NOMO-1 treated with DMSO at 0.1 percent for 48 hours (cell line): ENCODE data around the gene NSMCE4A.
A peak's percentile ranks its signal among the peaks of the same experiment; 100 is the strongest.
"Not testable (repeated sequence)": the region's sequence is repeated elsewhere in the genome, so short reads cannot be mapped to it uniquely, and the experiment has no call there.

Source experiments
- DNase-seq: peaks from one replicate; lab custom pipeline; 2025; ENCODE audit not compliant: unreplicated experiment; lab: John Stamatoyannopoulos, UW

Gene NSMCE4A

DNA sequence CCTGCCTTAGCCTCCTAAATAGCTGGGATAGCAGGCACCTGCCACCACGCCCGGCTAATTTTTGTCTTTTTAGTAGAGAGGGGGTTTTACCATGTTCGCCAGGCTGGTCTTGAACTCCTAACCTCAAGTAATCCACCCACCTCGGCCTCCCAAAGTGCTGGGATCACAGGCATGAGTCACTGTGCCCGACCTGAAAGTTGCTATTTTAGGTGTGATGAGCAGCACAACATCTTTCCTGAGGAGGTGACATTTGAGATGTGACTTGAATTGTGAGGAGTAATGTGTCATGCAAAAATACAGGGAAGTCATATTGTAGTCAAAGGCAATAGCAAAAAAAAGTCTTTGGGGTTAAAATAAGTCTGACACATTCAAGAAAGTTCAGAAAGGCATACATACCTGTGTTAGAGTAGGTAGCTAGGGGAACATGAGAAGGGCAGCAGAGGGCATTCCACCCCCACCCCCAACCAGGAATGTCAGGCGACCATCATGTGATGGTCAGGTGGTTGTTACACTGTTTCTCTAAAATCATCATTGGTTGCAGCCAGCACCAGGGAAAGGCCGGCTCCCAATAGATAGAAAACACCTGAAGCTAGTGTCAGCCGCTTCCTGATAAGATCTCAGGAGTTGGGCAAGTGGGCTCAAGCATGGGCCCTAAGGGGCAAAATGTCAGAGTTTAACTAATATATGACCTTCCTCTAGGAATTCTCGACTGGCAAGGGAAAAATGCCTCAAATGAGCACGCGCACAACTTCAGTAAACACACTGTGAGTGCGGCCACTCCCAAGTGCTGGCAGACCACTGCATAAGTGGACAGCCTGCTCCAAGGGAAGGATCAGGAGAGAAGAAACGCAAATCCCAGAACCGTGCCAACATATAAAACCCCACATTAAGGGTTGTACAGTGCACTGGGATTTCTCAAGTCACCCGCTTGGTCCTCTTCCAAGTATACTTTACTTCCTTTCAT, 13.6 kb upstream of the NSMCE4A start, which contains the start of gene TACC2:
TACC2 (plus strand) TSS at position 803 of the 964 bp plus-strand sequence. CDS start 32,819 bp downstream, outside the sequence.
- no peak for DNase-seq

- no peak for DNase-seq
Observed at GRCh38 chr10:121984463-121984862, 9.4 kb upstream of the NSMCE4A start.

GRCh38 chr10:121983852-121984251, 8.8 kb upstream of the NSMCE4A start:
- no peak for DNase-seq

DNA sequence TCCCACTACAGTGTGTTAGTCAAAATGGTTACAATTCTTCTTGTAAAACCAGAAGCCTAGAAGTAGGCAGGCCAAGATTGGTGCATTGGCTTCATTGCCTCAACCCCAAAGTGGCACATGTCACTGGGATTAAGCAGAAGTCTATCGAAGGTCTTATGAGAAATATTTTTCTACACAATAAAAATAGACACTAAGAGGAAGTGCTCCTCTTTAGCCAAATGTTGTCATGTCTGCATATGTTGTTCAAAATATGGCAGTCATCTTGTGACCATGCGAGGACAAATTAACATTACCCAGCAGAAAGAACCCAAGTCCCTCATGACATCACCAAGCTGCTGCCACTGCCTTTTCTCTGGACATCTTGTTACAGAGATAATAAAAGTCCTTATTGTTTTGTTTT, 6.3 kb upstream of the NSMCE4A start:
- peak; percentile 10 for DNase-seq

GRCh38 chr10:121978511-121978910, 3.5 kb upstream of the NSMCE4A start:
- DNase-seq: no peak

GRCh38 chr10:121976607-121977006, 1.6 kb upstream of the NSMCE4A start:
- DNase-seq: no peak

DNA sequence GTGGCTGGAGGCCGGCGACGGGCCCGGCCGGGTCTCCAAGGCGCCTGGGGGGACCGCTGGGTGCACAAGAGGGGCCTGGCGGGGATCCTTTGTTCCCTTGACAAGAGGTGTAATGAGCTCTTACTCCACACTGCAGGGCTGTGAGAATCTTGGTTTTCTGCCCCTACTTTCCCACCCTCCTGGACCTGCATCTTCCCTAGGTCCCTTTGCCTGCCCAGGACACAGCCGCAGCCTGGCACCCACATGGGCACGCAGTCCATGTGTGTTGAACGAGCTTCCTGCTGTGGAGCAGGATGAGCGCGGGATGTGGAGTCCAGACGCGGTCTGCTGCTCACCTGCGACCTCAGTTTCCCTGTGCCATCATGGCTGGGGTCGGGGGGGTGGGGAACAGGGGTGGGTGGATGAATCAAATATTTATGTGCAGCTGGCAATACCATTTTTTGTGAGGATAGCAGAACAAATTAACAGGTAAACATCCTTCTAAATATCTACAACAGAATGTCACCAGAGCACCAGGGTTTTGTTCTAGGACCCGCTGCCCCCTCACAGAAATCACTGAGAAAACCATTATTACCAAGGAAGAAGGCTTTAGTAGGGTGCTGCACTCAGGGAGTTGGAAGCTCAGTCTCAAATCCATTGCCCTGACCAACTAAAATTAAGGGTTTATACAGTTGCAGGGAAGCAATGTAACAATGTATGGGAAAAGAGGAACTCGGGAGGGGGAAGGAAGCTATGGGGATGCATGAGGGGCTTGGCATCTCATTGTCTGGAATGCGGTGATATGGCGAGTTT, 474 bp upstream of the NSMCE4A start:
- no peak for DNase-seq

DNA sequence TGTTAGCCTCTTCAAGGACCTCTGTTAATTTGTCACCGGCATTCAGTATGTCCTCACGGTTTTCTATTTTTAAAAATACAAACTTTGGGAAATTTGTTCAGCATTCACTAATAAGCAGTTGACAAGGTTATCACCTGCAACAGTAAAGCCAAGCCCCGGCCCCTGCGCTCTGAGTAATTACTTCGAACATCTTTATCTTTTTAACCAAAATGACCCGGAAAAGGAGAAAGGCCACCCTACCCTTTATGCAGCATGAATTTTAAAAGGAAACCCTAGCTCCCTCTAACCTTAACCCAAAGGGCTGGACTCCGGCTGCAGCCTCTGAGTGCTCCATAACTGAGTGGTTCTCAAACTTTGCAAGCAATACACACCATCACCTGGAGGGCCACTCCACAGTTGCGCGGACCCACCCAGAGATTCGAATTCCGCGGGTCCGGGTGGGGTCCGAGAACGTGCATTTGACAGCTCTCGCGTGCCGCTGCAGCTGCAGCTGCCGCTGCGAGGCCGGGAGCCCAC, 940 bp downstream of the NSMCE4A start:
- no peak for DNase-seq

- not testable (repeated sequence) for DNase-seq
Observed at GRCh38 chr10:121969086-121969485, 5.9 kb downstream of the NSMCE4A start.

- no peak for DNase-seq
Observed at GRCh38 chr10:121965996-121966395, 9.0 kb downstream of the NSMCE4A start.

DNA sequence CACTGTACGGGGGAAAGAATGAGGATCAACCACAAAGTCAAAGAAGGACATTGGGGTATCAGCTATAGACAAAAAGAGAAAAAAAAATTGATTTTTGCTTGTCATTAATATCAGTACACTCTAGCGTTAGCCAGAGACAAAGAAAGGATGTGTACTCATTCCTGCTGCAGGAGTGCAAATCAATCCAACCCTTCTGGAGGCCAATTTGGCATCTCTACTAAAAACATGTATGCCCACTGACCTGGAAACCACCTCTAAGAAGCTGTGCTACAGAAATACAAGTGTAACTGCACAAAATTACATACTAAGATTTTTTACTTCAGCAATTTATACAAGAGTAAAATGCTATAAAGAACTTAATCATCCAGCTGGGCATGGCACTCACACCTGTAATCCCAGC, 13.6 kb downstream of the NSMCE4A start:
- no peak for DNase-seq

DNA sequence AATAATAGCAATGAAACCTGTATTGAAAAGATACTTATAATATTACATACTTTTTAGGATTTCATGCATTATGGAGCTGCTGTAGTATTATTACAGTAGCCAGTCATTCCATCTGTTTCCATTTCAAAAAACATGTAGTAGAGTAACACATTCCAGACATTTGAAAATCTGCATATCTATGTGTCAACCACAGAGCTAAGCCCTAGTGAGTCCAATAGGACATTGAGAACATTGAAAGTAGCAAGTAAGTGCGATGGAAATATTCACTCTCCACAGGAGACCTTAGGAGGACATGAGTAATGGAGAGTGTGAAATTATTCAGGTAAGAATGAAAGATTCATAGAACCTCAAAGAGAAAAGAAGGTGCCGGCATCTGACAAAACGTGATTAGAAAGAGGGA, 15.3 kb downstream of the NSMCE4A start:
- no peak for DNase-seq

- no peak for DNase-seq
Observed at GRCh38 chr10:121956111-121957061, 18.6 kb downstream of the NSMCE4A start.

DNA sequence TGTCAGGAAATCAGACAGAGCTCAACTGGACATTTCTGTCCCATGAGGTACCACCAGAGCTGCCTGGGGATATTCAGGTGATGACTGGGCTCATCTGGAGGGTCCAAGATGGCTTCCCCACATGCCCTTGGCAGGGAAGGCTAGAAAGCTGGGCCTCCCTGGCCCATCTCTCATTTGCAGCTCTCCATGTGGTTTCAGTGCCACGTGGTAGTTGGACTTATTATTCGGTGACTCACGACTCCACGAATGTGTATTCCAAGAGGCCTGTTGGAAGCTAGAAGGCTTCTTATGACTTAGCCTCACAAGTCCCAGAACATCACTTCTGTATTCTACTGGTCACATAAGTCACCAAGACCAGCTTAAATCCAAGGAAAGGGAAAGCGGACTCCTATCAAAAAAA, 22.8 kb downstream of the NSMCE4A start:
- DNase-seq: no peak

DNA sequence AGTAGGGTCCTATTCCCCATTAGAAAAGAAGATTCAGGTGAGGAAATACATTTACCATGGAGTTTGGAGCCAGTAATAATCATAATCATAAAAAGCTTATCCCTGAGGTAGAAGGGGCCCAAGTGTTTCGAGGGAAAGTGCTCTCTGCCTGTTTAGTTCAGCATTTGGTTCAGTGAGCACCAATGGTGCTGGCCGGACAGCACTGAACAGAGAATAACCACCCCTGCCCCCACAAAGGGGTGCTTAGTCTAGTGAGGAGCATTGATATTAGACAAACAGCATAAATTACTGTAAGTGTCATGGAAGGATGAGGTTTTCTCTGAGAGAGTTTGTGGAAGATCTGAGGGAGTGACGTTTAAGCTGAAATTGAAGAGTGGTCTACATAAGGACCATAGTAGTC, 25.6 kb downstream of the NSMCE4A start:
- DNase-seq: no peak

- no peak for DNase-seq
Observed at GRCh38 chr10:121949049-121949448, 26.0 kb downstream of the NSMCE4A start.

GRCh38 chr10:121947343-121948330, 27.4 kb downstream of the NSMCE4A start:
- no peak for DNase-seq

DNA sequence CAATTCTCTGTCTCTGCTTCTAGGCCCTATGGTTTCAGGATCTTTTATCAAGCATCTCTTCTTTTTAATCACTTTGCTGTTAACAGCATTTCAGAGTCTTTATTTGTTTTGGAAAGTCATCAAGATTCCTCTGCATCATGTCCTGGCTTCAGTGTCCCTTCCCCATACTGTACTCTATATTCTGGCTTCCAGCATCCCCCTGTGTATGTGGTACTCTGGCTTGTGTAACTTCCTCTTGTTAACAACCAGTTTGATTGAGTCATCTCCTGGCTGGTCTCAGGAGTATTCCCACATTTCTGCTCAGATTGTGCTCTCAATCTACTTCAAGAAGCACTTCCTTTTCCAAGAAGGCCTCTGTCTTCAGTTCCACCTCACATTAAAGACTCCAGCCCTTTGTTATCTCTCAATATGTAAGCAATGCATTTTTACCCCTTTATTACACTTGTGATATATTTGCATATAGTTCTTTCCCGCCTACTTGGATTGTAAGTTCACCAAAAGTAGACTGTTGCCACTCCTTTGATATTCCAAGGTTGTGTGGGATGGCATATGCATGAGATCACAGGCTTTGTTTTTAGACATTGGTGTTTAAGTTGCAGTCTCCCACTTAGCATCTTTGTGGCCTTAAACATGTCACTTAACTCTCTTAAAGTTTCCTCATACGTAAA, 32.1 kb downstream of the NSMCE4A start:
- peak; percentile 75 for DNase-seq

DNA sequence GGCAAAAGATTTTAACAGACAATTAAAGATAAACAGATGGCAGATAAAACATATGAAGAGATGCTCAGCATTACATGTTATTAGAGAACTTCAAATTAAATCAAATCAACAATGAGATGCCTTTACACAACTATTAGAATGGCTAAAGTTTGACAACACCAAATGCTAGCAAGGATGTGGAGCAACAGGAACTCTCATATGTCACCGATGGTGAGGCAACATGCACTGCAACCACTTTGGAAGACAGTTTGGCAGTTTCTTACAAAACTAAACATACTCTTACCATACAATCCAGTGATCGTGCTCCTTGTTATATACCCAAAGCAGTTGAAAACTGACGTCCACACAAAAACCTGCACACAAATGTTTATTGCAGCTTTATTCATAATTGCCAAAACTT, 33.5 kb downstream of the NSMCE4A start:
- no peak for DNase-seq
